ENCODE data around the gene TP53I13. TPM values are rescaled to one million over a fixed set of nuclear protein-coding genes. Genes with fewer than 3 reads are reported as not detected.
"Not testable (repeated sequence)": the region's sequence is repeated elsewhere in the genome, so short reads cannot be mapped to it uniquely, and the experiment has no call there.

The TP53I13 gene
- total RNA-seq, 1 donor from 2014 or later, result 31.2 TPM

DNA sequence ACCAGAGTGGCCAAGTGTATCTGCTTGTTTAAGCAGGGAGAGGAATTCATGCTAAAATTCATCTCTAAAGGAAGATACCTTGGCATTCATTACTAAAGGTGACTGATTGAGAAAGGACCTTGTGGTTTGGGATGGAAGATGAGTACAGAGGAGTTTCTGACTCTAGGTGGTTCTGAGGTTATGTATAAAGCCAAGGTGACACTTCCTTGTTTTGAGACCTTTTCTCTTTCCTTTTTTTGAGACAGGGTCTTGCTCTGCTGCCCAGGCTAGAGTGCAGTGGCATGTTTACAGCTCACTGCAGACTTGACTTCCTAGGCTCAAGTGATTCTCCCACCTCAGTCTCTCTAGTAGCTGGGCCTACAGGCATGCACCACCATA lies 10.8 kb upstream of the TP53I13 start:
- Mint-ChIP-seq H3K4me3 (no peak overlapping the region), H3K27me3 (ENCODE audit: low read depth) (peaks cover 21% of the 10 kb centered on the region), H3K36me3 (peaks cover 2% of the 10 kb centered on the region), H3K9me3 (no peaks in the 10 kb centered on the region), H3K4me1 (peaks cover 5% of the 10 kb centered on the region), H3K27ac (no peak overlapping the region)
- TF ChIP-seq, protein P1, sequence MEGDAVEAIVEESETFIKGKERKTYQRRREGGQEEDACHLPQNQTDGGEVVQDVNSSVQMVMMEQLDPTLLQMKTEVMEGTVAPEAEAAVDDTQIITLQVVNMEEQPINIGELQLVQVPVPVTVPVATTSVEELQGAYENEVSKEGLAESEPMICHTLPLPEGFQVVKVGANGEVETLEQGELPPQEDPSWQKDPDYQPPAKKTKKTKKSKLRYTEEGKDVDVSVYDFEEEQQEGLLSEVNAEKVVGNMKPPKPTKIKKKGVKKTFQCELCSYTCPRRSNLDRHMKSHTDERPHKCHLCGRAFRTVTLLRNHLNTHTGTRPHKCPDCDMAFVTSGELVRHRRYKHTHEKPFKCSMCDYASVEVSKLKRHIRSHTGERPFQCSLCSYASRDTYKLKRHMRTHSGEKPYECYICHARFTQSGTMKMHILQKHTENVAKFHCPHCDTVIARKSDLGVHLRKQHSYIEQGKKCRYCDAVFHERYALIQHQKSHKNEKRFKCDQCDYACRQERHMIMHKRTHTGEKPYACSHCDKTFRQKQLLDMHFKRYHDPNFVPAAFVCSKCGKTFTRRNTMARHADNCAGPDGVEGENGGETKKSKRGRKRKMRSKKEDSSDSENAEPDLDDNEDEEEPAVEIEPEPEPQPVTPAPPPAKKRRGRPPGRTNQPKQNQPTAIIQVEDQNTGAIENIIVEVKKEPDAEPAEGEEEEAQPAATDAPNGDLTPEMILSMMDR (IDR thresholded peaks at IDR 0.05; ENCODE audit: unreplicated experiment), result no peak
- no peak for DNase-seq (ENCODE audit: low spot score in 2 of 2, unreplicated experiment in 2 of 2)

DNA sequence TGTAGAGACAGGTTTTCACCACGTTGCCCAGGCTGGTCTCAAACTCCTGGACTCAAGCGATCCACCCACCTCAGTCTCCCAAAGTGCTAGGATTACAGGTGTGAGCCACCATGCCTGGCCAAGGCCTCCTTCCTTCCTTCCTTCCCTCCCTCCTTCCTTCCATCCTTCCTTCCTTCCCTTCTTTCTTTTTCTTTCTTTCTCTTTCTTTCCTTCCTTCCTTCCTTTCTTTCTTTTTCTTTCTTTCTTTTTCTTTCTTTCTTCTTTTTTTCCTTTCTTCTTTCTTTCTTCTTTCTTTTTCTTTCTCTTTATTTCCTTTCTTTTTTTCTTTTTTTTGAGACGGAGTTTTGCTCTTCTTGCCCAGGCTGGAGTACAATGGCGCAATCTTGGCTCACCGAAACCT lies 10.4 kb upstream of the TP53I13 start:
- not testable (repeated sequence) for H3K27ac Mint-ChIP-seq; DNase-seq (ENCODE audit: low spot score in 2 of 2, unreplicated experiment in 2 of 2); H3K4me1 Mint-ChIP-seq; H3K9me3 Mint-ChIP-seq; H3K36me3 Mint-ChIP-seq; H3K4me3 Mint-ChIP-seq
- H3K27me3 Mint-ChIP-seq (ENCODE audit: low read depth), result peaks cover 25% of the 10 kb centered on the region

DNA sequence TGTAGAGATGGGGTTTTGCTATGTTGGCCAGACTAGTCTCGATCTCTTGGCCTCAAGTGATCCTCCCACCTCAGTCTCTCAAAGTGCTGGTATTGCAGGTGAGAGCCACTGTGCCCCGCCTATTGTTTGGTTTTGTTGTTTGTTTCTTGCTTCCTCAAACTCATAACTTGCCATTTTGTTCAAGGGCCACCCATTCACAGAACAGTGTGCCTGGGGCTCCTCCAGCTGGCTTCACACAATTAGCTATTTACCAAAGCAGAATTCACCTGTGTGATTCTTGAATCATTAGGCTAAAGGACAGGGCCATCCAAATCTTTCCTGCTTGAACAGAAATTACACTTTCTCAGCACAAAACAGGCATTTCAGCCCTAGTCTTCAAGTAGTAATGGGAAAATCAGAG lies 8.9 kb upstream of the TP53I13 start:
- H3K27me3 Mint-ChIP-seq (ENCODE audit: low read depth), result peaks cover 34% of the 10 kb centered on the region
- no peak for DNase-seq (ENCODE audit: low spot score in 2 of 2, unreplicated experiment in 2 of 2)
- H3K4me1 Mint-ChIP-seq, result peaks cover 5% of the 10 kb centered on the region
- peaks cover 2% of the 10 kb centered on the region for H3K36me3 Mint-ChIP-seq
- H3K27ac Mint-ChIP-seq, result no peak overlapping the region
- no peaks in the 10 kb centered on the region for H3K9me3 Mint-ChIP-seq
- H3K4me3 Mint-ChIP-seq, result no peak overlapping the region
- TF ChIP-seq, protein P1 (IDR thresholded peaks at IDR 0.05; ENCODE audit: unreplicated experiment), result no peak

DNA sequence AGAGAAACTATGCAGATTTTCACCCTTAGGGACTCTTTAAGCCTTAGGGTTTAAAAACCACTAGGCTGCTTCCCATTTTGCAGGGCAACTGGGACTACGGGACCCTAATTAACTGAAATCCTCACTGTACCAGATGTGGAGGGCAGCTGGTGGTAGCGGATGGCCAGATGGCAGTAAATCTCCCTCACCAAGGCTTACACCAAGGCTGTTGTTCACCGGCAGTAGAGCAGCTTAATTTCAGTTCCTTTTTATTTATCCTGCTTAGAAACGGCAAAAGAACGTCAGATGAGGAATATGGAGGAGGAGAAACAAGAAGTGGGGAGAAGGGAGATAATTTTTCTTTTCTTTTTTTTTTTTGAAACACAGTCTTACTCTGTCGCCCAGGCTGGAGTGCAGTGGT lies 8.2 kb upstream of the TP53I13 start:
- Mint-ChIP-seq H3K4me1 (peaks cover 5% of the 10 kb centered on the region), H3K27me3 (ENCODE audit: low read depth) (peaks cover 35% of the 10 kb centered on the region), H3K27ac (no peak overlapping the region), H3K9me3 (no peaks in the 10 kb centered on the region), H3K4me3 (no peak overlapping the region), H3K36me3 (peaks cover 2% of the 10 kb centered on the region)
- TF ChIP-seq, protein P1 (IDR thresholded peaks at IDR 0.05; ENCODE audit: unreplicated experiment), result no peak
- no peak for DNase-seq (ENCODE audit: low spot score in 2 of 2, unreplicated experiment in 2 of 2)

DNA sequence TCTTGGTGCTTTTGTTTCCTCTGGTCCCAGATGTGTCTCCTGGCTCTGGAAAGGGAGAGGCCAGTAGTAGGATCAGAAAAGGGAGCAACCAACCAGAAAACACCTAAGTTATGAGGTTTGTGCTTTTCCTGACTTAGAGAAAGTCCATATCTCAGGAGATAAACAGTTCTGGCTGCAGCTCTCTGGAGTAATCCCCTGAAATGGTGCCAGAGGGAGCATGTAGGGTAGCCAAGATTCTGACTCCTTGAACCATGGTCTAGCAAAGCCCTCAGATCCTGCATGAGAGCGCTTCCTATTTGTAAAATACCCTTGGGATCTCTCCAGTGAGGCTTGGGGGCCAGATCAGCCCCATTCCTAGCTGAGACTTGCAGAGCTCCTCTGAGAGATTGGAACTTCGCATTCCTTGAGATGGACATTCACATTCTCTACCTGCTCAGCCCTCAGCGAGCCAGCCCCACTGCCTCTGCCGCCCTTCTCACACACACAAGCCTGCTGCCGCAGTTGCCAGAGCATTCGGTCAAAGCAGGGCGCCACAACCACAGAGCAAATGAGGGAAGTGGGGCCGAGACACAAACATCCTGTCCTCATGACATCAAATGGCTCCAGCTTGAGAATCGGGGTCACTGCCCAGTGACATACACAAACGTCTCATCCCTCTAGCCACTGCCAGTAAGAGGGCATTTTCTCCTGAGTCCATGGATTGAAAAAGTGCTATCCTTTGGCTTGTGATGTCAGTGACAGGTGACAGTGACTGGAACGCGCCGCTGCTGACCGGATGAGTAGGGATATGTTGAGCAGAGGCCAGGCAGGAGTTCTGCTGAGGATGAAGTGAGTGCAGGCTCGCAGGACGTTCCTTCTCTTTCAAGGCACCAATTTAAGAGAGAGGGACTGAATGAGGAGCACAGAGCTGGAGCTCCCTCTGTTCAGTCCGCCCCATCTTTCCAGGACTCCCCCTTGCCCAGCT lies 6.7 kb upstream of the TP53I13 start:
- TF ChIP-seq, protein P1 (IDR thresholded peaks at IDR 0.05; ENCODE audit: unreplicated experiment), result no peak
- no peak for DNase-seq (ENCODE audit: low spot score in 2 of 2, unreplicated experiment in 2 of 2)
- H3K4me1 Mint-ChIP-seq, result peaks cover 12% of the 10 kb centered on the region
- H3K27me3 Mint-ChIP-seq (ENCODE audit: low read depth), result peaks cover 45% of the 10 kb centered on the region
- H3K27ac Mint-ChIP-seq, result no peak overlapping the region
- peaks cover 2% of the 10 kb centered on the region for H3K36me3 Mint-ChIP-seq
- no peaks in the 10 kb centered on the region for H3K9me3 Mint-ChIP-seq
- H3K4me3 Mint-ChIP-seq, result no peak overlapping the region

DNA sequence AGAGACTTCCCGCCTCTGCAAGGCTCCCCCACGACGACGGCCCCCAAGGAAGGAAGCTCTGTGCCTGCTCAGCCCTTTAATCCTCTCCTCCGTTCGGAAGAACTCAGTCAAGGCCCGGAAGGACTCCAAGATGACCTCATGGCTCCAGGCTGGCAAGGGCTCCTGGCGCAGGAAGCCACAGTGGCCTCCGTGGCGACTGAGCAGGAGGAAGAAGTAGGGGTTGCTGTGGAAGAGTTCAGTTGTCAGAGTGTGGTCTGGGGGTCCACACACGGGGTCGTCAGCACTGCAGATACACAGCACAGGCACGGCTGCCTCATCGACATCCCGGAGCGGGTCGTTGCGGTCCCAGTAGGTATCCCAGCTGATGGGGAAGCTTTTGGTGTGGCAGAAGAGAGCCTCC lies 5.9 kb upstream of the TP53I13 start:
- H3K27ac Mint-ChIP-seq, result no peak overlapping the region
- DNase-seq (ENCODE audit: low spot score in 2 of 2, unreplicated experiment in 2 of 2), result no peak
- H3K4me3 Mint-ChIP-seq, result no peak overlapping the region
- TF ChIP-seq, protein P1 (IDR thresholded peaks at IDR 0.05; ENCODE audit: unreplicated experiment), result no peak
- H3K4me1 Mint-ChIP-seq, result peaks cover 7% of the 10 kb centered on the region
- peaks cover 2% of the 10 kb centered on the region for H3K36me3 Mint-ChIP-seq
- H3K27me3 Mint-ChIP-seq (ENCODE audit: low read depth), result peaks cover 45% of the 10 kb centered on the region
- no peaks in the 10 kb centered on the region for H3K9me3 Mint-ChIP-seq
